ENCODE data around the gene DCST2. TPM values are rescaled to one million over a fixed set of nuclear protein-coding genes. Genes with fewer than 3 reads are reported as not detected.

The DCST2 gene
- polyA plus RNA-seq, 1 donor: 4.1 TPM

- H3K4me1 ChIP-seq (ENCODE audit: control insufficient read depth, insufficient read depth, low read length): peaks cover 52% of the 10 kb centered on the region
- H3K36me3 ChIP-seq (ENCODE audit: control insufficient read depth, insufficient read depth, low read length): peaks cover 28% of the 10 kb centered on the region
- H3K27ac ChIP-seq (ENCODE audit: low read length): peak overlapping the region; percentile 23
- no CpG with 5 or more reads among the region's 7 CpGs for WGBS (ENCODE audit: insufficient coverage, low lambda C conversion rate)
- DNase-seq: no peak
- no peak overlapping the region for H3K4me3 ChIP-seq (ENCODE audit: low read length)
- no peaks in the 10 kb centered on the region for H3K9me3 ChIP-seq (ENCODE audit: control insufficient read depth, low read depth, low read length)
- H3K27me3 ChIP-seq (ENCODE audit: control insufficient read depth, insufficient read depth, low read length): peaks cover 12% of the 10 kb centered on the region
Observed at GRCh38 chr1:155069551-155070157, 36.1 kb upstream of the DCST2 start.

GRCh38 chr1:155068599-155068998, 35.0 kb upstream of the DCST2 start:
- DNase-seq: no peak
- peaks cover 52% of the 10 kb centered on the region for H3K4me1 ChIP-seq (ENCODE audit: control insufficient read depth, insufficient read depth, low read length)
- H3K36me3 ChIP-seq (ENCODE audit: control insufficient read depth, insufficient read depth, low read length): peaks cover 28% of the 10 kb centered on the region
- H3K27ac ChIP-seq (ENCODE audit: low read length): no peak overlapping the region
- no peak overlapping the region for H3K4me3 ChIP-seq (ENCODE audit: low read length)
- peaks cover 12% of the 10 kb centered on the region for H3K27me3 ChIP-seq (ENCODE audit: control insufficient read depth, insufficient read depth, low read length)
- no CpG with 5 or more reads among the region's 3 CpGs for WGBS (ENCODE audit: insufficient coverage, low lambda C conversion rate)
- no peaks in the 10 kb centered on the region for H3K9me3 ChIP-seq (ENCODE audit: control insufficient read depth, low read depth, low read length)

GRCh38 chr1:155066777-155067176, 33.2 kb upstream of the DCST2 start:
- H3K27ac ChIP-seq (ENCODE audit: low read length): peak overlapping the region; percentile 63
- no peak overlapping the region for H3K4me3 ChIP-seq (ENCODE audit: low read length)
- no peaks in the 10 kb centered on the region for H3K9me3 ChIP-seq (ENCODE audit: control insufficient read depth, low read depth, low read length)
- peaks cover 3% of the 10 kb centered on the region for H3K27me3 ChIP-seq (ENCODE audit: control insufficient read depth, insufficient read depth, low read length)
- no CpG with 5 or more reads among the region's 8 CpGs for WGBS (ENCODE audit: insufficient coverage, low lambda C conversion rate)
- H3K36me3 ChIP-seq (ENCODE audit: control insufficient read depth, insufficient read depth, low read length): peaks cover 28% of the 10 kb centered on the region
- peaks cover 66% of the 10 kb centered on the region for H3K4me1 ChIP-seq (ENCODE audit: control insufficient read depth, insufficient read depth, low read length)
- DNase-seq: peak in 1 of 2 donors; percentile 59

- DNase-seq: peak in 1 of 2 donors; percentile 65
- 20% methylated on average over 1 of the region's 5 CpGs for WGBS (ENCODE audit: insufficient coverage, low lambda C conversion rate)
- peak overlapping the region; percentile 76 for H3K4me3 ChIP-seq (ENCODE audit: low read length)
Observed at GRCh38 chr1:155064832-155065429, 31.4 kb upstream of the DCST2 start.

GRCh38 chr1:155064111-155064831, 30.7 kb upstream of the DCST2 start:
- peak in 1 of 2 donors; percentile 60 for DNase-seq
- Histone ChIP-seq H3K4me1 (ENCODE audit: control insufficient read depth, insufficient read depth, low read length) (peaks cover 50% of the 10 kb centered on the region), H3K27me3 (ENCODE audit: control insufficient read depth, insufficient read depth, low read length) (peaks cover 3% of the 10 kb centered on the region)

More at GRCh38 chr1:155064832-155065429, 31.4 kb upstream of the DCST2 start:
- H3K27ac ChIP-seq (ENCODE audit: low read length): peak overlapping the region; percentile 95
- peaks cover 3% of the 10 kb centered on the region for H3K27me3 ChIP-seq (ENCODE audit: control insufficient read depth, insufficient read depth, low read length)
- no peaks in the 10 kb centered on the region for H3K9me3 ChIP-seq (ENCODE audit: control insufficient read depth, low read depth, low read length)
- peaks cover 57% of the 10 kb centered on the region for H3K4me1 ChIP-seq (ENCODE audit: control insufficient read depth, insufficient read depth, low read length)
- H3K36me3 ChIP-seq (ENCODE audit: control insufficient read depth, insufficient read depth, low read length): peaks cover 28% of the 10 kb centered on the region

GRCh38 chr1:155063550-155064110, 30.0 kb upstream of the DCST2 start, which contains the start of gene EFNA4:
EFNA4 (plus strand) TSS chr1:155063740; CDS start chr1:155063824, 84 bp downstream.
- peak; percentile 88 to 95 for DNase-seq
- Histone ChIP-seq H3K27me3 (ENCODE audit: control insufficient read depth, insufficient read depth, low read length) (peaks cover 3% of the 10 kb centered on the region), H3K4me3 (ENCODE audit: low read length) (peak within 1 kb of the TSS; percentile 76), H3K27ac (ENCODE audit: low read length) (peak within 1 kb of the TSS; percentile 95), H3K9me3 (ENCODE audit: control insufficient read depth, low read depth, low read length) (no peaks in the 10 kb centered on the region), H3K4me1 (ENCODE audit: control insufficient read depth, insufficient read depth, low read length) (peaks cover 44% of the 10 kb centered on the region), H3K36me3 (ENCODE audit: control insufficient read depth, insufficient read depth, low read length) (peaks cover 17% of the 10 kb centered on the region)
- WGBS (ENCODE audit: insufficient coverage, low lambda C conversion rate): no CpG with 5 or more reads among the region's 57 CpGs

More at GRCh38 chr1:155064111-155064831, 30.7 kb upstream of the DCST2 start:
- WGBS (ENCODE audit: insufficient coverage, low lambda C conversion rate): no CpG with 5 or more reads among the region's 14 CpGs
- peaks cover 24% of the 10 kb centered on the region for H3K36me3 ChIP-seq (ENCODE audit: control insufficient read depth, insufficient read depth, low read length)
- H3K4me3 ChIP-seq (ENCODE audit: low read length): peak overlapping the region; percentile 76
- H3K27ac ChIP-seq (ENCODE audit: low read length): peak overlapping the region; percentile 95
- no peaks in the 10 kb centered on the region for H3K9me3 ChIP-seq (ENCODE audit: control insufficient read depth, low read depth, low read length)

- Histone ChIP-seq H3K27me3 (ENCODE audit: control insufficient read depth, insufficient read depth, low read length) (peaks cover 3% of the 10 kb centered on the region), H3K27ac (ENCODE audit: low read length) (peak overlapping the region; percentile 95), H3K4me1 (ENCODE audit: control insufficient read depth, insufficient read depth, low read length) (peaks cover 41% of the 10 kb centered on the region), H3K9me3 (ENCODE audit: control insufficient read depth, low read depth, low read length) (no peaks in the 10 kb centered on the region), H3K4me3 (ENCODE audit: low read length) (peak overlapping the region; percentile 76), H3K36me3 (ENCODE audit: control insufficient read depth, insufficient read depth, low read length) (peaks cover 18% of the 10 kb centered on the region)
- DNase-seq: peak in 1 of 2 donors; percentile 82
- no CpG with 5 or more reads among the region's 46 CpGs for WGBS (ENCODE audit: insufficient coverage, low lambda C conversion rate)
Observed at GRCh38 chr1:155062702-155063411, 29.3 kb upstream of the DCST2 start.

GRCh38 chr1:155062151-155062686, 28.6 kb upstream of the DCST2 start:
- peaks cover 17% of the 10 kb centered on the region for H3K36me3 ChIP-seq (ENCODE audit: control insufficient read depth, insufficient read depth, low read length)
- H3K27ac ChIP-seq (ENCODE audit: low read length): no peak overlapping the region
- no CpG with 5 or more reads among the region's 29 CpGs for WGBS (ENCODE audit: insufficient coverage, low lambda C conversion rate)
- peak in 1 of 2 donors; percentile 21 for DNase-seq
- peak overlapping the region; percentile 76 for H3K4me3 ChIP-seq (ENCODE audit: low read length)
- H3K27me3 ChIP-seq (ENCODE audit: control insufficient read depth, insufficient read depth, low read length): peaks cover 3% of the 10 kb centered on the region
- H3K9me3 ChIP-seq (ENCODE audit: control insufficient read depth, low read depth, low read length): no peaks in the 10 kb centered on the region
- peaks cover 39% of the 10 kb centered on the region for H3K4me1 ChIP-seq (ENCODE audit: control insufficient read depth, insufficient read depth, low read length)

GRCh38 chr1:155061381-155062150, 28.0 kb upstream of the DCST2 start:
- H3K36me3 ChIP-seq (ENCODE audit: control insufficient read depth, insufficient read depth, low read length): peaks cover 15% of the 10 kb centered on the region

More at GRCh38 chr1:155061381-155062150, 28.0 kb upstream of the DCST2 start:
- Histone ChIP-seq H3K27me3 (ENCODE audit: control insufficient read depth, insufficient read depth, low read length) (peaks cover 3% of the 10 kb centered on the region), H3K4me3 (ENCODE audit: low read length) (no peak overlapping the region), H3K27ac (ENCODE audit: low read length) (no peak overlapping the region), H3K9me3 (ENCODE audit: control insufficient read depth, low read depth, low read length) (no peaks in the 10 kb centered on the region), H3K4me1 (ENCODE audit: control insufficient read depth, insufficient read depth, low read length) (peaks cover 32% of the 10 kb centered on the region)
- peak; percentile 80 to 90 for DNase-seq
- WGBS (ENCODE audit: insufficient coverage, low lambda C conversion rate): no CpG with 5 or more reads among the region's 21 CpGs
